NCI-H524 (cell line): Measurements from ENCODE around the gene RELN.

Experiments used
- DNase-seq, 2 experiments: peaks; one replicate each; lab custom pipeline; 2025; lab: John Stamatoyannopoulos, UW

RELN gene

DNA sequence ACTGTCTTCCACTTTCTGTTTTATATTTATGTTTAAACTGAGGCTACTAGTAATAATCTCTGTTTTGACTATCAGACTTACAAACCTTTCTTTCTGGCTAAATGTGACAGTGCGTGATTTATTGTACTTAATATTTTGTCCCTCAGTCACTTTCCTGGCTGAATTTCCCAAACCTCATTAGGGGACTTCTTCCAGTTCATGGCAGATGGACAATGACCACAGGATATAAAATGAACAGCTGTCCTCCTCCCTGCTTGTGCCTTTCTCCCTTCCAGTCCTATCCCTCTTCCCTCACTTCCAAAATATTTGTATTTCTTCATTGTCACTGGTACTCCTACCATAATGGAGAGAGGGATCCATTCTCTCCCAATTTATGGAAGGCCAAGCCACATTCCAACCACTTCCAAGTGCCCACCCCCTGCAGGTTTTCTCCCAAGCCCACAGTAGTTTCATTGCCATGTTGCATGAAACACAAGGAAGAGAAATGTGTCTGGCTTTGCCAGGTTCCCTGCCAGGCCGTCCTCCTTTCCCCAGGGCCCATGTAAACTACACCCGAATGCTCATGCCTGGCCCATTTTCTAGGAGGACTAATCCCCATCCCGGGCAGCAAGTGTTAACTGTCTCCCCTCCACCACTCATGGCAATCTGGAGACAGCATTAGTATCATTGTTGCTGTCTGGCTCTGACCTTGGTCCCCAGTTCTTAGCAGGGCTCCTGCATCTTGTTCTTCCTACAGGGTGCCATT is 273.9 kb downstream of the RELN start:
- peak in 1 of 2 experiments; percentile 25 for DNase-seq

DNA sequence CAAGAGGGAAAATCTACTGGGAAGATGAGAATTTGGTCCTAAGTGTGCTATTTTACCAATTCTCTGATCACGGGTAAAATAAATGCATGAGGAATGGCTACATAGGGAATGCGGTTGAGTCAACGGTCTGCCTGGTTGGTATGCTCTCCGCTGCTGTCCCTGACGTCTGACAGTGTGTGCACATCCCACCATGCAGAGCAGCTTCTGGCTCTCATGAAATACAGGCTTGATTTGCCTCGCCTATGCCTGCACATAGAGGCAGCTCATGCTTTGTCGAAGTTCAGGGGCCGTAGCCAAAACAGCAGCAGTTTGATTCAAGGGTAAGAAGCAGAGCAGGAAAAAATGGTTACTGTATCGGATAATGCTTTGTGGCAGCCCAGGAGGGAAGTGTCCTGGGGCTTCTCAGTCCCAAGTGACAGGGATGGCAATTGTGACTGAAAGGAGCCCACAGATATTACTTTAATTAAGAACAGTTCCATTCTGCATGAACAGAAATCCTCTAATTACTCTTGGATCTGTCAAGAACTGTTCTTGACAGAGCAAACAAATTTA is 275.0 kb downstream of the RELN start:
- DNase-seq: no peak

DNA sequence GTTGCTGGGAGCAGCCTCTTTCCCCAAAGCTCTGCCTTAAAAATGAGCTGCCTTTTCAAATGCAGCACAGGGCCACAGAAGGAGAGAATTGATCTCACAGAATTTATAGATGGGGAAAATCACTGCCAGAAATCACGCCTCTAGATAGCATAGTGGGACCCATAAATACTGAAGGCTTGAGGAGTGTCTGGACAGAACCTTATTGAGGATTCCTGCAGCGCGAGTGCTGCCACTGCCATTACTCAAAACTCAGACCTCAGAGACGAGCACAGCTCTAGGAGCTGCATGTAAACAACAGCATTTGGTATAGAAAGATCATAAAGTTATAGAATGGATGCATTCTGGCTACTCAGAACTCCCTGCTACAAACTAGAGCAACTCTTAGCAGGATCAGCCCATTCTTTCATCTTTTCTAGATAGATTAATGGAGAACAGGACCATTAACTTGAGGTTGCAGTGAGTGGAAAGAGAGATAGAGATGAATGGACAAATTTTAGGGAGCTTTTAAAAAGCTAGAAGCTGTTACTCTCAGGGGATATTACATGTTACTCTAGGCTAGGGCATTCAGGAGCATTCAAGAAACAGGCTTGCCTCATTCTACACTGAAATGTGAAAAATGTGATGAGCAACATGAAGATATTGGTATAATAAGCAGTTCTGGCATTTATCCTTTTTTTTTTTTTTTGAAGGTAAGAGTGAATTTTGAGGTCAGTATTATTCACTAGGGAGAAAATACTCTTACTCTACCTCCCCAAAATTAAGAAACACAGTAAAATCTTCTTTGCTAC is 276.3 kb downstream of the RELN start:
- no peak for DNase-seq

DNA sequence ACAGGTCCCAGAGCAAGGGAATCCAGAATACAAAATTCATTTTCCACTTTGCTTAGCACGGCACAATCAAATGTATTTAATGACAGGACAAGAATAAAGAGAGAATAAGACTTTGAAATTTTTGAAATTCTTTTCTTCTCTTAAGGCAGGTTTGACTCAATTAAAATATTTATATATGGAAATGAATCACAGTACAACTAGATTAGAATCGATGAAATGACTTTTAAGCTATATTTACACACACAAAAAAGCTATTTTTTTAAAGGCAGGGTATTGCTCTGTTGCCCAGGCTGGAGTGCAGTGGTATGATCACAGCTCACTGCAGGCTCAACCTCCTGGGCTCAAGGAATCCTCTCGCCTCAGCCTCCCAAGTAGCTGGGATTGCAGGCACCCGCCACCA is 278.0 kb downstream of the RELN start:
- no peak for DNase-seq

DNA sequence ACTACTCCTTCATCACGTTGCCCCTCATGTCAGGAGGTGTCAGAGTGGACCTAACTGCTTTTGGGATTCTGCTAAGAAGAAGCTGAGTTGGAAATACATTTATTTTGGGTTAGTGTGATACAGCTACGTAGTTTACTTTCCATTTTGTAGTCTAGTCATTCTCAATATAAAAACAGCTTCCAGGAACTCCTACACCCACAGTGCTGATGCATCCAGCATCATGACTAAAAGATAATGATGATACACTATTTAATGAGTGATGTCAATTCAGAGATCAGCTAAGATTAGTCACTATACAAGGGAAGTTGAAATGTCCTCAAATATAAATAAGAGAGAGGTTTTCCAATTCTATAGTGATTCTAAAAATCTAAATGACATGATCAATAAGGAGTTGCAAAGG is 279.2 kb downstream of the RELN start:
- DNase-seq: no peak

DNA sequence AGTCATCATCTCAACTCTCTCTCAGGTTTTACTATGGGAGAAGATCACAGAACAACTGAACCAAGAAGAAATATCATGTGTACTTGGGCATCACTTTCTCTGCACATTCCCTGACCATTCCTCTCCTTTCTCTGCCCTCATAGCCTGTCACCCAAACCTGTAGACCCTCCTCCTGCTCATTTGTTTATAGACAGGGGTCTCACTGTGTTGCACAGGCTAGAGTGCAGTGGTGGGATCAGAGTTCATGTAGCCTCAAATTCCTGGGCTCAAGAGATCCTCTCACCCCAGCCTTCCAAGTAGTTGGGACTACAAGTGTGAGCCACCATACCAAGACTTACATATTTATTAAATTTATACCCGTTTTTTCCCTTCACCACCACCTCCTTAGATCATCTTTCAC is 282.7 kb downstream of the RELN start:
- DNase-seq: no peak

DNA sequence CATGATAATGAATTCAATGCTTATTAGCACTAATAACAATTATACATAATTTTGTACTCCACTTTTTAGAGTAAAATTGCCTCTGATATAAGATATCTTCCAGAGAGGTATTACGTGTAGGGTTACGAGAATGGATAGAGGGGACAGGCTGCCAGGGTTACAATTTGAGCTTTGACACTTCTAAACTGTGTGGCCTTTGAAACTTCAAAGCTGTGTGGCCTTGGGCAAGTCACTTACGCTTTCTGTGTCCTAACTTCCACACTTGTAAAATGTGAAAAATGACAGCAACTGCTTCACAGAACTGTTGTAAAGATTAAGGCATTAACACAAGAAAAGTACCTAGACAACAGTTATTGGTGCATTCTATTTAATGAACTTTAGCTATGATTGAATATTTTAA is 283.9 kb downstream of the RELN start:
- no peak for DNase-seq

DNA sequence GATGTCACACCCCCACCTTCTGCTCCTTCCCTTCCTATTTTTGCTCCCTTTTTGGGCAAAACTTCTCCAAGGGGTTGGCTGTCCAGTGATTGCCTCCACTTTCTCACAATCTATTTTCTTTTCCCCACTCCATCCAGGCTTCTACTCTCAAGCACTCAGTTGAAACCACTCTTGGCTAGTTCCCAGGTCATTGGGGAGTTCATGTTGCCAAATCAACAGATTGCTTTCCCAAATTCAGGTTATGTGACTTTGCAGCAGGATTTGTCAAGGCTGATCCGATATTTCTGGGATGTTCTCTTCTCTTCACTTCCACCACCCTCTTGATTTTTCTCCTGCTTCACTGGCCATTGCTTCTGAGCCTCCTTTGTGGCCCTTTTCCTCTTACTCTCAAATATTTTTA is 284.8 kb downstream of the RELN start:
- DNase-seq: no peak

DNA sequence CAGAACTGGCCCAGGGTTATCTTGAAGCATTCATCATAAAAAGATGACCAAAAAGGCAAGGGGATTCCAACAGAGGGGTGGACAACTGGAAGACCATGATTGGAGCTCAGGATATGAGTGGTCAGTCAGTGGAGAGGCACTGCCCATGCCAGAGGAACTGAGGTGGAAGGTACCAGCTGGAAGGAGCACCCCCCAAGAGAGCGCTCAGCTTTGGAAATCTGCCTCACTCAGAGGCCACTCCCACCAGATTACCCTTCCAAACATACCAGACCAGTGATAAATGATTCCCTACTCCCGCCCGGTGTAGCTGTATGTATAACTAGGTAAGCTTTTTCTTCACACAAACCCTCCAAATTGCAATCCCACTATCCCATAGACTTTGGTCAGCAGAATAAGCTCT is 286.5 kb downstream of the RELN start:
- no peak for DNase-seq

DNA sequence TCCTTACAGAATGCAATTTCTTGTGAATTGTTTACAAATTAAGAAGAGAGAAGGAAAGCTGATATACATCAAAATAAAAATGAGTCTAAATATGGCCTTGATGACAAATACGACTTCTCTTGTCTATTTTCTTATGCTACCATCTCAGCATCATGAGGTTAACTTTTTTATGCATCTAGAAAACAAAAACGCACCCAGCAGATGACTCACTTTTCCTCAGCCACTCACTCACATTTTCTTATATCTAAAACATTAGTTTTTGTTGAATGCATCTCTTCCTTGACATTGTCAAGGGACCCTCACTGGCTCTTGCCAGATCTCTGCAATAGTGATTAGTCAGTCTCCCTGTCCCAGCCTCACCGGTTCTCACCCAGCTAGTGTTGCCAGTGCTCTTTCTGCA is 287.0 kb downstream of the RELN start:
- DNase-seq: no peak

DNA sequence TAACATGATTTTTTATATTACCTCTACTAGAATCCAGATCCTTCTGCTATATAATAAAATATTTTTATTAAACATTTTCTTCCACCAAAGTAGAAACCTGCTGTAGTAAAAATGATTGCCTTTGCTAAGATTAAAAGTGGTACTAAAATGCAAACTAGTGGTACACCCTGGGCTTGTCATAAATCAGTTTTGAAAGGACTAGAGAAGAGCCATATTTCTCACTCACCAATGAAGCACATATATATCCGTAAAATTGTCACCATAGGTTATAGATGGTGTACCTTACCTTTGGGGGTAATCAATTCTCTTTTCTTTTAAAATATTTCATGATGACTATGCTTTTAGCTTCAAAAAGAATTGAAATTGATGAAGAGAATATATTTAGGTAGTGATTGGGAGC is 290.4 kb downstream of the RELN start:
- no peak for DNase-seq

DNA sequence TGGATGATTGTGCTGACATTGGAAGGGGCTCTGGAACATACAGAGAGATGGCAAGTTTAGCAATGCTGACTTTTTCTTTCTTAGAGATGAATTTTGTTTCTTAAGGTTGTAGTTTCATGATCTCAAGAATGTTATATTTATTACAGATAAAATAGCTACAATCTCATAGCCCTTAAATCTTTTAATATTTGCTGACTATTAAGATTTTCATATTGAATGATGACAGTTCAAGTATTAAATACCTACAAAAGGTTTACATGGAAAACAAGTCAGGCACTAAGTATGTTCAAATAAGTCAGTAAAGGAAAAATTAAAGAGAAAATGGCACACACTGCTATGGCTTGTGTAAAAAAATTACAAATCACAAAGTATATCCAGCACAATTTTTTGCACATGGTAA is 291.4 kb downstream of the RELN start:
- no peak for DNase-seq

DNA sequence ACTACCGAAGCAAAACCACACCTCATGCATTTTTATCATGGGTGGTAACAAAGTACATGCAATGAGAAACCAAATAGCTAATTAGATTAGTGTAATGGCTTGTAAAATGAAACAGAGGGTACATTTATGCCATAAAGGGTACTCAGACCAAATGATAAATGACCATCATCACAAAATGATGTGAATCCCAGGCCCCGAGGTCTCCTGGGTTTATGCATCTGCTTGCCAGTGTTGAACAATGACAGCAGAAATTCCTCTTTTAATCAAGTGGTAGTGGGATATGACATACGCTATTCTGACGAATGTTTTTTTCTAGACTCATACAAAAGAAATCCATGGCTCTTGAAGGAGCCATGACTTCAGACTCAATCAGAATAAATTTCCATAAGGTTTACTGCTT is 293.9 kb downstream of the RELN start:
- DNase-seq: no peak

DNA sequence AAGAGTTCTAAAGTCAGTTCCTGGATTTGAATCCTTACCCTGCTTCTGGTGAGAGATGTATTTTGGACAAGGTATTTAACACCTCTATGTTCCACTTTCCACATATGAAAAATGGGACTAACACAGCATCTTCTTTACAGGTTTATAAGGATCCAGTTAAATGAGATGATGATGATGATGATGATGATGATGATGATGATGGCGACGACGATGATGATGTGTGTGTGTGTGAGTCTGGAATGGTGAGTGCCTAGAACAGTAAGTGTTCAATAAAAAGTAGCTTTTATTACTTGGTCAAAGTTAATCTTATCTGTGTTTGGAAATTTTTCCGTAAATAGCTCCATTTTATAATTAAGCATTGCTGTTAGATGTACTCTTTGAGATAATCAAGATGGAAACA is 295.2 kb downstream of the RELN start:
- DNase-seq: no peak

DNA sequence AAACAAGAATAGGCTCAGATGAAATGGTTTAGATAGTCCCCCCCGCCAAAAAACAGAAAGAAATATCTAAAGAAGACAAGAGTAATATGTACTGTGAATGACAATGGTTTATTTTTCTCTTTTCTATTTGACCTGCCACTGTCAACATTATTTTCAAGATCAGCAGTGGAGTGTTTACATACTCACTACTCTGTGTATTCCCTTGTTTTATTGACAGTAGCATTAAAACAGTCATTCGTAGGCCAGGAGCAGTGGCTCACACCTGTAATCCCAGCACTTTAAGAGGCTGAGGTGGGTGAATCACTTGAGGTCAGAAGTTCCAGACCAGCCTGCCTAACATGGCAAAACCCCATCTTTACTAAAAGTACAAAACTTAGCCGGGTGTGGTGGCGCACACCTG is 298.2 kb downstream of the RELN start:
- DNase-seq: no peak

DNA sequence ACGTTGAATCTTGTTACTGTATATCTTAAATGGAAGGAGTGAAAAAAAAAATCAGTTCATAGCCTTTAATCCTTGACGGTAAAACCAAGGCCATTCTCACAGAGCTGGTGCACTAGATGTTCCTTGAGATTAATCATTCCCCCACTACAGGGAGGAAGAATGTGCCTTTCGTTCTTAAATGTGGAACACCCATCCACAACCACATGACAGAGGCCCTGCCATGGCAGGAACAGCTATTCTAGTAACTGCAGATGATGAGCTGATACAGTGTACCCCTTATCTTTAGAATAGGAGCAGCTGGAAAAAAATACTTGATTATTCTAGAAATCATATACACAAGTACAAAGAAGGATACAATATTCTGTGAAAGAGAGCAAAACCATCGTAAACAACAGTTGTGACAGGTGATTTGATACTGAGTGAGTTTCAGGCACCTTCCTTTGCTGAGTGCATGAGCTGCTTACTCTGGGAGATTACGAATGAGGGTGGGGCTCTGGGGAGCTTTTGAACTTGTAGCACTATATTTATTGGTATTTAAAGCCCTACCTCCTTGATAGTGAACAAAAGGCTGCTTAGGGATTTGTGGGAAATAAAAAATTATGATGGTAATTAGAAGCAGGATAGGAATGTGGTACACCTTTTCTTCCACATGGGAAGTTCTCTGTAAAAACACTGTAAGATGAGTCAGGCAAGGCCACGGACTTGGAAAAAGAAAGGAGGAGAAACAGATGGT is 299.1 kb downstream of the RELN start:
- peak; percentile 59 to 90 for DNase-seq

DNA sequence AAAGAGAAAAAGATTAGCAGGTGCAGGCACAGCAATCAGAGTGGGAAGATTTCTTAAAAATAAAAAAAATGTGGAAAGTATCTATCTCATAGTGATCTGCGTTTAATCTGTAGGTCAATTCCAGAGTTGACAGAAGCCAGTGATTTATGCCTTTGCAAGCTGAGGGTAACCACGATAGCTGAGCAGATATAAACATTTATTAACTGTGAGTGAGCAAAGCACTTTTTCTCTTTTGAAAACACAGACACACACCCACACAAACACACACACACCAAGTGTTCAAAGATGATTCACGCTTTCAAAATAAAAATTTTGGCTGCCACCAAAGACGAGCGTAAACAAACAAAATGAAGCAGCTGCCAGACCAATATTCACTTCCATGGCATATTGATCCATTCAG is 300.2 kb downstream of the RELN start:
- no peak for DNase-seq

DNA sequence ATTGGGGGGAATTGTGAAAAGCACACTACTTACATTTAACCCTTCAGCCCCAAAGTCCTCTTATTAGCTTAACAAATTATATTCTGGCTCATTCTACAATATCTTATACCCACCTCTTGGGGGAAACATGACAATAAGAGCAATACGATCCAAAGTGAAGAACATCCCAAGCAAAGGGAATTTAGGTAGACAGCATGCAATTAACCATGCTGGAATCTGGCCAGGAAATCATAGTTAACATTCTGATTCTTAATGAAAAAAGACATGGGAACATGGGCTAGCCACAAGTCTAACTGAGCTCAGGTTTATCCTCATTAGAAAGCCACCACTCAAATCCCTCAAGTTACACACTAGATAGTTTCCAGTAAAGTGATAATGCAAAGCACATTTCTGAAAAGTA is 301.5 kb downstream of the RELN start:
- DNase-seq: peak; percentile 25 to 40

DNA sequence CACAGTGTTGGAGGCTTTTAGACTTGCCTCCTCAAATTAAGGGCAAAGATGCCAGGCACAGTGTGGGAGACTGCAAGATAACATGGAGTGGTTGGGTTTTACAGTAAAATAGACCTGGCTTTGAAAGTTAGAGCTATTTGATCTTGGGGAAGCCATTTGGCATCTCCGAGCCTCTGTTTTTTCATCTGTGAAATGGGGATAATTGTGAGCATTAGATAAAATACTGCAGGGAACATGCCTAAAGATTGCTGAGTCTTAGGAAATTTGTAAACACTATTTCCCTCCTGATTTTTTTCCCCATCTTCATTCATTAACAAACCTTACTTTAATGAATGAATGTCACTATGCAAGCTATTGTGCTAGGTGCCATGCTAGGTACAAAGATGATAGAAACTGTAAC is 302.2 kb downstream of the RELN start:
- DNase-seq: no peak

DNA sequence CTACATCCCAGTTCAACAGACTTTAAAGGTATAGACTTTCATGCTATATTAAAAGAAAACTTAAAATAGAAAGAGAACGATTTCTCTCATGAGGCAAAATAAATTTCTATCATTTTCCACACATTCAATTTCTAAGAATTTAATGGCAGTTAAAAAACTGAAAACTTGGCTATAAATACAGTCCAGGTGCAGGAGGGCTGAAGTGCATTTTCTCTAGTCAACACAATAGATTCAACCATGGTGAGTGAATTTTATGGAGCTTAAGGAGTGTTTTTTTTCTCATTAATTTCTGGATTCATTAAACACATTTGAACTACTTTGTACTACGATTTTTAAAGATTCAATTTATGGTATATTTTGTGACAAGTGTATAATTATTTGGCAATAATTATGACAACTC is 302.7 kb downstream of the RELN start:
- peak in 1 of 2 experiments; percentile 9 for DNase-seq

DNA sequence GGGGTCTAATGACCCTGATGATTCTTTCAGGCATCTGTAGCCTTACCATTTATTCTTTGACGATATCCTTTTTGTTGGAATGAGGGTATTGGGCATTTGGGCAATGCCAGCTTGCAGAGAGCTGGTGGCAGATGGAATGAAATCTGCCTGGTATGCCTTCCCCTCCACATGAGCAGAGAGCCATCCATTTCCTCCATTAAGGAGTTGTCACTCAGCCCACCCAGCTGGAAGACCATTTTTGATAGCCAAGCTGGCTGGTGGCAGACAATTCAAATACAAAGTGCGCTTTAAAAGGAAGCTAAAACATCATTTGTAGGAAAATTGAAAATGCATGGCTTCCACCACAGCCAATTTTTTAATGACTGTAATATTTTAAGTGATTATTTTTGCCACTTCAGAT is 303.4 kb downstream of the RELN start:
- DNase-seq: peak; percentile 84 to 94

DNA sequence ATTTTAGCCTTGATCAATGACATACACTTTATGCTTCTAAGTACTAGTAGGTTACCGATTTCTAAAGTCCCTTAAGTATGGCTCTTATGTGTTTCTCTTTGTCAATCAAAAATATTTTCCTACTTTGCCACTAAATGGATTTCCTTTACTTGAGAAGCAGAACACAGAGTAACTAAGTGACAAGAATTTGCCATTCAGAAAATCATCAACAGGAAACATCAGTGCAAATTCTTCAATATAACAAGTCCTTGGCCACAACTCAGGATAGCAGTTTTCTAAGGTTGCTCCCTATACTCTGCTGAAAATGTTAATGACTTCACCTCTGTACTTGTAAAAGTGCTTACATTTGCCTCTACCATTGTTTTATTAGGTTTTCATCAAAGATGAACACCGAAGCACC is 303.8 kb downstream of the RELN start:
- DNase-seq: no peak

DNA sequence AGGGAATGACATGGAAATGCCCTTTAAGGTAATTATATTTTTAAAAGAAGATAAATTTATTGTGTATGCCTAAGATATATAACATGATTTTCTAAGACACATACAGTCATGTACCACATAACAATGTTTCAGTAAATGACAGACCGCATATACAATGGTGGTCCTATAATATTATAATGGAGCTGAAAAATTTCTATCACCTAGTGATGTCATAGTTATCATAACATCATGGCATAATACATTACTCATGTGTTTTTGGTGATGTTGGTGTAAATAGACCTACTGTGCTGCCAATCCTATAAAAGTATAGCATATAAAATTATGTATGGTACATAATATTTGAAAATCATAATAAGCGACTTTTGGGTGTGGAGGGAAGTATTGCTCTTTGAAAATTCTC is 306.1 kb downstream of the RELN start:
- no peak for DNase-seq
